Uterus (tissue), 2 donors: Measurements from ENCODE around the gene EPHB2.

Experiments
- POLR2A ChIP-seq, 2 donors: fragments of 450-650 bp; IDR thresholded peaks; one replicate each; pipeline ENCODE4 v1.6.1; 2016; ENCODE audit warnings: antibody characterized with exemption in 2 of 2, mild to moderate bottlenecking in 1 of 2, moderate library complexity in 1 of 2
- TF ChIP-seq, protein P1 (sequence below), 4 experiments: fragments of 200-600 bp in 2 of 4; fragments of 450-650 bp in 2 of 4; sonication (generic) in 2 of 4; IDR thresholded peaks; one replicate each; pipeline ENCODE4 v1.5.1; 2016 to 2019; ENCODE audit warnings: antibody characterized with exemption in 4 of 4, mild to moderate bottlenecking in 2 of 4, moderate library complexity in 1 of 4

DNA sequence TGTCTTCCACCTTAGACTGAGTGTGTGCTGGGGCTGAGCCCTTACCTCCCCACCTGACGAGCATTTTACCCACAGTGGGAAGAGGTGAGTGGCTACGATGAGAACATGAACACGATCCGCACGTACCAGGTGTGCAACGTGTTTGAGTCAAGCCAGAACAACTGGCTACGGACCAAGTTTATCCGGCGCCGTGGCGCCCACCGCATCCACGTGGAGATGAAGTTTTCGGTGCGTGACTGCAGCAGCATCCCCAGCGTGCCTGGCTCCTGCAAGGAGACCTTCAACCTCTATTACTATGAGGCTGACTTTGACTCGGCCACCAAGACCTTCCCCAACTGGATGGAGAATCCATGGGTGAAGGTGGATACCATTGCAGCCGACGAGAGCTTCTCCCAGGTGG, 73.7 kb downstream of the EPHB2 start:
- TF ChIP-seq, protein P1, sequence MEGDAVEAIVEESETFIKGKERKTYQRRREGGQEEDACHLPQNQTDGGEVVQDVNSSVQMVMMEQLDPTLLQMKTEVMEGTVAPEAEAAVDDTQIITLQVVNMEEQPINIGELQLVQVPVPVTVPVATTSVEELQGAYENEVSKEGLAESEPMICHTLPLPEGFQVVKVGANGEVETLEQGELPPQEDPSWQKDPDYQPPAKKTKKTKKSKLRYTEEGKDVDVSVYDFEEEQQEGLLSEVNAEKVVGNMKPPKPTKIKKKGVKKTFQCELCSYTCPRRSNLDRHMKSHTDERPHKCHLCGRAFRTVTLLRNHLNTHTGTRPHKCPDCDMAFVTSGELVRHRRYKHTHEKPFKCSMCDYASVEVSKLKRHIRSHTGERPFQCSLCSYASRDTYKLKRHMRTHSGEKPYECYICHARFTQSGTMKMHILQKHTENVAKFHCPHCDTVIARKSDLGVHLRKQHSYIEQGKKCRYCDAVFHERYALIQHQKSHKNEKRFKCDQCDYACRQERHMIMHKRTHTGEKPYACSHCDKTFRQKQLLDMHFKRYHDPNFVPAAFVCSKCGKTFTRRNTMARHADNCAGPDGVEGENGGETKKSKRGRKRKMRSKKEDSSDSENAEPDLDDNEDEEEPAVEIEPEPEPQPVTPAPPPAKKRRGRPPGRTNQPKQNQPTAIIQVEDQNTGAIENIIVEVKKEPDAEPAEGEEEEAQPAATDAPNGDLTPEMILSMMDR (IDR thresholded peaks at IDR 0.05): no peak
- TF ChIP-seq POLR2A (IDR thresholded peaks at IDR 0.05): no peak
